HEK293 (cell line): ENCODE results near the gene CDK5.

Experiments
- BCL11B ChIP-seq: fragments of 450-650 bp; formaldehyde crosslinking; IDR thresholded peaks from 2 replicates; pipeline ENCODE4 v1.5.1; 2016; ENCODE audit warnings: low read depth, missing biosample characterization, missing genetic modification characterization
- GLI4 ChIP-seq: fragments of 450-650 bp; formaldehyde crosslinking; IDR thresholded peaks from 2 replicates; pipeline ENCODE4 v1.5.1; 2016; ENCODE audit warnings: missing biosample characterization, missing genetic modification characterization
- GLIS2 ChIP-seq: fragments of 450-650 bp; formaldehyde crosslinking; IDR thresholded peaks from 2 replicates; pipeline ENCODE4 v1.5.1; 2016; ENCODE audit warnings: missing biosample characterization, missing genetic modification characterization
- HIC1 ChIP-seq: fragments of 450-650 bp; formaldehyde crosslinking; IDR thresholded peaks from 2 replicates; pipeline ENCODE4 v1.5.1; 2016; ENCODE audit warnings: missing biosample characterization, missing genetic modification characterization
- KLF10 ChIP-seq: fragments of 450-650 bp; IDR thresholded peaks from 2 replicates; pipeline ENCODE4 v1.5.1; 2018; ENCODE audit warnings: missing biosample characterization, mild to moderate bottlenecking, missing genetic modification characterization
- MYNN ChIP-seq: fragments of 450-650 bp; formaldehyde crosslinking; IDR thresholded peaks from 2 replicates; pipeline ENCODE4 v1.5.1; 2016; ENCODE audit warnings: missing biosample characterization, missing genetic modification characterization, borderline replicate concordance
- PRDM2 ChIP-seq: fragments of 450-650 bp; formaldehyde crosslinking; IDR thresholded peaks from 2 replicates; pipeline ENCODE4 v1.5.1; 2016; ENCODE audit warnings: missing biosample characterization, missing genetic modification characterization, borderline replicate concordance
- SP2 ChIP-seq: fragments of 450-650 bp; formaldehyde crosslinking; IDR thresholded peaks from 2 replicates; pipeline ENCODE4 v1.5.1; 2016; ENCODE audit warnings: missing biosample characterization, missing genetic modification characterization
- WT1 ChIP-seq: fragments of 450-650 bp; formaldehyde crosslinking; IDR thresholded peaks from 2 replicates; pipeline ENCODE4 v1.5.1; 2016; ENCODE audit warnings: missing biosample characterization, missing genetic modification characterization
- ZBTB21 ChIP-seq: fragments of 450-650 bp; formaldehyde crosslinking; IDR thresholded peaks from 2 replicates; pipeline ENCODE4 v1.5.1; 2017; ENCODE audit warnings: missing biosample characterization, missing genetic modification characterization
- ZIC2 ChIP-seq: fragments of 450-650 bp; formaldehyde crosslinking; IDR thresholded peaks from 2 replicates; pipeline ENCODE4 v1.5.1; 2016; ENCODE audit warnings: missing biosample characterization, missing genetic modification characterization
- ZNF248 ChIP-seq: fragments of 450-650 bp; formaldehyde crosslinking; IDR thresholded peaks from 2 replicates; pipeline ENCODE4 v1.5.1; 2017; ENCODE audit warnings: missing biosample characterization, missing genetic modification characterization
- ZNF391 ChIP-seq: fragments of 450-650 bp; formaldehyde crosslinking; IDR thresholded peaks from 2 replicates; pipeline ENCODE4 v1.5.1; 2016; ENCODE audit warnings: low read depth, missing biosample characterization, missing genetic modification characterization, borderline replicate concordance
- ZNF394 ChIP-seq: fragments of 450-650 bp; formaldehyde crosslinking; IDR thresholded peaks from 2 replicates; pipeline ENCODE4 v1.5.1; 2016; ENCODE audit warnings: missing biosample characterization, missing genetic modification characterization, mild to moderate bottlenecking, moderate library complexity, borderline replicate concordance
- ZNF488 ChIP-seq: fragments of 450-650 bp; formaldehyde crosslinking; IDR thresholded peaks from 2 replicates; pipeline ENCODE4 v1.5.1; 2016; ENCODE audit warnings: missing biosample characterization, missing genetic modification characterization
- ZNF513 ChIP-seq: fragments of 450-650 bp; IDR thresholded peaks from 2 replicates; pipeline ENCODE4 v1.5.1; 2018; ENCODE audit warnings: missing biosample characterization, missing genetic modification characterization
- ZNF518A ChIP-seq: fragments of 450-650 bp; formaldehyde crosslinking; conservative IDR thresholded peaks from 2 replicates; pipeline ENCODE4 v1.5.1; 2016; ENCODE audit warnings: low read depth, missing biosample characterization, missing genetic modification characterization
- ZNF561 ChIP-seq: fragments of 450-650 bp; IDR thresholded peaks from 2 replicates; pipeline ENCODE4 v1.5.1; 2018; ENCODE audit warnings: missing biosample characterization, missing genetic modification characterization, borderline replicate concordance
- ZNF596 ChIP-seq: fragments of 450-650 bp; IDR thresholded peaks from 2 replicates; pipeline ENCODE4 v1.5.0; 2018; ENCODE audit warnings: missing biosample characterization, mild to moderate bottlenecking, missing genetic modification characterization, moderate library complexity
- ZNF660 ChIP-seq: fragments of 450-650 bp; IDR thresholded peaks from 2 replicates; pipeline ENCODE4 v1.5.1; 2018; ENCODE audit warnings: missing biosample characterization, mild to moderate bottlenecking, missing genetic modification characterization
- ZNF670 ChIP-seq: fragments of 450-650 bp; formaldehyde crosslinking; IDR thresholded peaks from 2 replicates; pipeline ENCODE4 v1.5.1; 2016; ENCODE audit warnings: missing biosample characterization, missing genetic modification characterization, low read depth
- ZNF830 ChIP-seq: fragments of 450-650 bp; IDR thresholded peaks from 2 replicates; pipeline ENCODE4 v1.5.0; 2018; ENCODE audit warnings: missing biosample characterization, missing genetic modification characterization, low read depth, mild to moderate bottlenecking, moderate library complexity
- ZSCAN30 ChIP-seq: fragments of 450-650 bp; IDR thresholded peaks from 2 replicates; pipeline ENCODE4 v1.5.1; 2018; ENCODE audit warnings: missing biosample characterization, mild to moderate bottlenecking, missing genetic modification characterization, moderate library complexity

CDK5 gene

GRCh38 chr7:151087245-151088018 is 29.7 kb upstream of the CDK5 start (continued):
- peak; percentile 14; the same call in 1 of the 2 replicates for TF ChIP-seq ZNF394 (tag by site-specific recombination)
- no peak for TF ChIP-seq ZBTB21 (tag by site-specific recombination)
- TF ChIP-seq MYNN (tag by site-specific recombination): no peak
- TF ChIP-seq ZNF660 (tag by site-specific recombination): peak; percentile 36; the same call in 1 of the 2 replicates
- TF ChIP-seq ZNF518A (tag by site-specific recombination): no peak
- TF ChIP-seq ZNF830: no peak
- no peak for TF ChIP-seq ZNF391
- TF ChIP-seq BCL11B (tag by site-specific recombination): no peak
- TF ChIP-seq GLIS2 (tag by site-specific recombination): peak; percentile 89
- TF ChIP-seq ZIC2 (tag by site-specific recombination): peak; percentile 36; the same call in 1 of the 2 replicates
- TF ChIP-seq ZNF488 (tag by site-specific recombination): no peak
- TF ChIP-seq KLF10 (tag by site-specific recombination): peak; percentile 66; the same call in 1 of the 2 replicates
- TF ChIP-seq ZSCAN30 (tag by site-specific recombination): 0 out of 2 replicates have a peak, but pooled peaks have one; percentile 16
- TF ChIP-seq GLI4 (tag by site-specific recombination): peak; percentile 69; the same call in 1 of the 2 replicates
- TF ChIP-seq ZNF670: no peak
- TF ChIP-seq ZNF248: no peak
- TF ChIP-seq SP2 (tag by site-specific recombination): peak; percentile 46
- TF ChIP-seq HIC1 (tag by site-specific recombination): peak; percentile 92
- TF ChIP-seq ZNF513 (tag by site-specific recombination): no peak
- TF ChIP-seq ZNF596 (tag by site-specific recombination): no peak
- 0 out of 2 replicates have a peak, but pooled peaks have one; percentile 30 for TF ChIP-seq ZNF561 (tag by site-specific recombination)
- no peak for TF ChIP-seq PRDM2 (tag by site-specific recombination)
- TF ChIP-seq WT1 (tag by site-specific recombination): no peak
